ENCODE results near the gene IFT88.

The IFT88 gene

DNA sequence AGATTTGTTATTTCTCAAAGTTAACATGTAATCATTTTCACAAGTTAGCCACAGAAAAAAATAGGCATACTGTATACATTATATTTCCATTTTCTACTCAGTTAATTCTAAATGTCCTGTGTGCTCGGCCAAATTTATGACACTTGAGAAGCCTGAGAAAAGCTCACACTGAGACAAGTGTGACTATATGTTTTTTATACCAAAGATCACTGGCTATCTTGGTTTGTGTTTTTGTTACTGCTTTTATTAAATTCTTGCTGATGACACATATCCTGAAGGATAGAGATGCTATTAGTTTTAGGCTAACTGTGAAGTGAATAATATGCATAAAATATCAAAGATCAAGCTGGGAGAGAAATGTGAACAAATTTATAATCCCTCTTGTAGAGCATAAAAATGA, 87.2 kb downstream of the IFT88 start:
- TF ChIP-seq, protein P1, sequence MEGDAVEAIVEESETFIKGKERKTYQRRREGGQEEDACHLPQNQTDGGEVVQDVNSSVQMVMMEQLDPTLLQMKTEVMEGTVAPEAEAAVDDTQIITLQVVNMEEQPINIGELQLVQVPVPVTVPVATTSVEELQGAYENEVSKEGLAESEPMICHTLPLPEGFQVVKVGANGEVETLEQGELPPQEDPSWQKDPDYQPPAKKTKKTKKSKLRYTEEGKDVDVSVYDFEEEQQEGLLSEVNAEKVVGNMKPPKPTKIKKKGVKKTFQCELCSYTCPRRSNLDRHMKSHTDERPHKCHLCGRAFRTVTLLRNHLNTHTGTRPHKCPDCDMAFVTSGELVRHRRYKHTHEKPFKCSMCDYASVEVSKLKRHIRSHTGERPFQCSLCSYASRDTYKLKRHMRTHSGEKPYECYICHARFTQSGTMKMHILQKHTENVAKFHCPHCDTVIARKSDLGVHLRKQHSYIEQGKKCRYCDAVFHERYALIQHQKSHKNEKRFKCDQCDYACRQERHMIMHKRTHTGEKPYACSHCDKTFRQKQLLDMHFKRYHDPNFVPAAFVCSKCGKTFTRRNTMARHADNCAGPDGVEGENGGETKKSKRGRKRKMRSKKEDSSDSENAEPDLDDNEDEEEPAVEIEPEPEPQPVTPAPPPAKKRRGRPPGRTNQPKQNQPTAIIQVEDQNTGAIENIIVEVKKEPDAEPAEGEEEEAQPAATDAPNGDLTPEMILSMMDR (IDR thresholded peaks at IDR 0.05; ENCODE audit: borderline replicate concordance, insufficient read depth, low read depth, low read length), result no peak
- H3K4me3 ChIP-seq (ENCODE audit: low read depth, low read length), result no peak overlapping the region

DNA sequence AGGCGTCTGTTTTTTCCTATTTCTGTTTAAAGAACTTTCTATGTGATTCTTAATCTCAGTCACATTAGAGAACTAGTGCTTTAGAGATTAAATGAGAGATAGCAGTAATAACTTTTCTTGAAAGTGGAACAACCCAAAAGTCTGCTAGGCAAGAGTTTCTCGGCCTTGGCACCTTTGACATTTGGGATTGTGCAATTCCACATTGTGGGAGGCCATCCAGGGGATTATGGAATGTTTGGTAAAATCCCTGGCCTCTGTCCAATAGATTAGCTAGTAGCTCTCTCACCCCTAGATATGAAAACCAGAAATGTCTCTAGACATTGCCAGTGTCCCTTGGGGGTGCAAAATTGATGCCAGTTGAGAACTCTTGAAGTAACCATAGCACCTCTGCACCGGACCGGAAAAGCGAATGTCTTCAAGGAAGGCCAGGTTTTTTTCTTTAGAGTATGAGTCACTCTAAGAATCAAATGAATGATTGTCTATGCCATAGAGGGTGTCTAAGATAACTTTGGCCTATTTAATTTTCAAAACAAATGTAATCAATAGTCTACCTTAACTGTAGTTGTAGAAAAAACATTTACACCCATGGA, 91.6 kb downstream of the IFT88 start:
- TF ChIP-seq, protein P1 (IDR thresholded peaks at IDR 0.05; ENCODE audit: borderline replicate concordance, insufficient read depth, low read depth, low read length), result no peak
- no peak overlapping the region for H3K4me3 ChIP-seq (ENCODE audit: low read depth, low read length)

DNA sequence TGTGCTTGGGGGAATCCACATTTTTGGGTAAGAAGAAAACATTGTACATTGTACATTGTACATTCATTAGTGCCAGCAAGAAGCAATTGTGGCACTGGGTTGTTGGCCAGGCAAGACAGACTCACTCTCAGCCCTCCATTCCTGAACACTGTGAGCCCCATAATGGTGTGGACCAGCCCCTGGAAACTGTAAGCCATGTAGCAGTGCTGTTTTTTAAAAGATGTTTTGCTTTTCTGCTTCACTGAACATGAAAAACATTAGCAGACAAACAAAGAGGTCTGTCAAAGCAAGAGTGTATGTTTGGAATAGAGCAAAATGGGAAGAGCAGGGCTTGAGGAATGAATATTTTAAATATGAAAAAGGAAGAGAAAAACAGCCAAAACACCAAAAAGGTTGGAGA, 97.4 kb downstream of the IFT88 start:
- H3K4me3 ChIP-seq (ENCODE audit: low read depth, low read length), result no peak overlapping the region
- TF ChIP-seq, protein P1 (IDR thresholded peaks at IDR 0.05; ENCODE audit: borderline replicate concordance, insufficient read depth, low read depth, low read length), result no peak

DNA sequence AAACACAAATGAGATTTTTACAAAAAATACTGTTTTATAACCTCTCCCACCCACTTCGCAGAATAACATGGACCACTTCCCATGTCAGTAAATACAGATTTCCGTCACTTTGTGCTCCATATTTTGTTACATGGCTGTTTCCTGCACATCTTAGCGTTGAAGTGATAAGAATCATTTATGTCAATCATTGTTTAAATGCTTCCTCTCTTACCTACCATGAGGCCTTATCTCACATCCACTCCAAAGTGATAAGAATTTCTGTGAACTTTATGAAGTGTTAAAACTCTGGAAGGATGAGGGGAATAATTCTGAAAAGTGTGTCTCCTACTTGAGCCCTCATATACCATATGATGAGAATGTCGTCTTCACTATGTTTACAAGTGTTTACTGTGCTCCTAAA, 100.0 kb downstream of the IFT88 start:
- TF ChIP-seq, protein P1 (IDR thresholded peaks at IDR 0.05; ENCODE audit: borderline replicate concordance, insufficient read depth, low read depth, low read length), result no peak
- H3K4me3 ChIP-seq (ENCODE audit: low read depth, low read length), result no peak overlapping the region

DNA sequence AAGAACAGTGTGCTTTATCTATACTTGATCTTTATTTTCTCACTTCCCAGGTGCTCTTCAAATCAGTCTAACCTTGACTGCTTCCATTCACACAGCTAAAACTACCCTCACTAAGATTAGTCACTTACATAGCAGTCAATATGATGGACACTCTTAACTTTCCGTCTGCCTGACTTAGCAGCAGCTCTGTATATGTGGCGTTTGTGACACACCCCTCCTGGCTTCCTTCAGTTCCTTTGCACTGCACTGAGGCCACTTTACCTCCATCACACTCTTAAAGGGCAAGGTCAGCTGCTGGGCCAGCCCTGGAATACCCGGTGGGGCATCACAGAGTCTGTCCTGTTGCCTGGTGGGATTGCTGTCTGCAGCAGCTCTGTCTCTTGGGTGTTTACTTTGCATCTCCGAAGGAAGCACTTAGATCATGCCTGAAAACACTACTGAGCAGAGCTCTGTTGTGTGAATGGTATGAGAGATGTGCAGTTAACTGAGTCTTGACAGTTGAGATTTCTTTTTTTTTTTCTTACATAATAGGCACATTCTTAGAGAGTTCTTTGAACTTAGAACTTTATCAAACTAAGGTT, 101.0 kb downstream of the IFT88 start:
- no peak overlapping the region for H3K4me3 ChIP-seq (ENCODE audit: low read depth, low read length)
- TF ChIP-seq, protein P1 (IDR thresholded peaks at IDR 0.05; ENCODE audit: borderline replicate concordance, insufficient read depth, low read depth, low read length), result no peak

DNA sequence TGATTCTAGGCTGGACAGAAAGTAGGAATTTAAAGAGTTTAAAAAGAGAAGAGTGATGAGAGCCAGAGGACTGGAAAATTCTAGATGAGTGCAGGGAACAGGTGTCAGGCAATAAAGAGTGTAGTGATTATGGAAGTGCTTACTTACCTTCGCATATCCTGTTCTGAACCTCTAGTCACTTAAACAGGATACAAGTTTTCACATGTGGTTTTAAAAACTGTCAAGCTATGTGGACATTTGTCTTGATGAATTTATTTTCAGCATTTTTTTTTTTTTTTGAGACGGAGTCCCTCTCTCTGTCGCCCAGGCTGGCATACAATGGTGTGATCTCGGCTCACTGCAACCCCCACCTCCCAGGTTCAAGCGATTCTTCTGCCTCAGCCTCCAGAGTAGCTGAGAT, 102.2 kb downstream of the IFT88 start:
- H3K4me3 ChIP-seq (ENCODE audit: low read depth, low read length), result no peak overlapping the region
- TF ChIP-seq, protein P1 (IDR thresholded peaks at IDR 0.05; ENCODE audit: borderline replicate concordance, insufficient read depth, low read depth, low read length), result no peak

DNA sequence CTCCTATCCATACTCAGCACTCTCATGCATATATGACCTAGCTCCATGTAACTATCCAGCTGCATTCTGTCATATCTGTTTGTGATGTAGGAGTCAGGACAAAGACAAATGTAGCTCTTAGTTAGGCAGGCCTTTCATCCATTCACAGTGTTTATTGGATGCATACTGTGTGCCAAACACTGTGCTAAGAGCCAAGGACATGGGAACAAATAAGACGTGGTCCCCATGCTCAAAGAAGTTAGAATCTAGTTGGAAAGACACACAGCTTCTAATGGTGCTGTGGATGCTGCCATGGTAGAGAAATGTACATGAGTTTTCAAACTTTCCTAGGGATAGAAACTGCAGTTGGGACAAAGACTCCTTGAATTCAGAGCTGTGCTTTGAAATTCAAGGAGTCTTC, 104.8 kb downstream of the IFT88 start:
- TF ChIP-seq, protein P1 (IDR thresholded peaks at IDR 0.05; ENCODE audit: borderline replicate concordance, insufficient read depth, low read depth, low read length), result no peak
- no peak overlapping the region for H3K4me3 ChIP-seq (ENCODE audit: low read depth, low read length)

Measured in GM12875 (cell line).